ENCODE data around the gene LMO2.

LMO2 gene

GRCh38 chr11:33874433-33874832 is 17.4 kb downstream of the LMO2 start:
- H3K36me3 ChIP-seq (ENCODE audit: insufficient read depth), result no peaks in the 10 kb centered on the region
- H3K79me2 ChIP-seq (ENCODE audit: insufficient read depth, low read depth), result no peaks in the 10 kb centered on the region
- H3K9ac ChIP-seq, result no peak overlapping the region
- no peaks in the 10 kb centered on the region for H4K20me1 ChIP-seq (ENCODE audit: insufficient read depth)
- H3K4me2 ChIP-seq, result no peak overlapping the region
- TF ChIP-seq CTCF (conservative IDR thresholded peaks at IDR 0.05; ENCODE audit: low read depth, low read length), result no peak
- no peaks in the 10 kb centered on the region for H3K4me1 ChIP-seq (ENCODE audit: low read depth, poor library complexity, severe bottlenecking)
- no peak overlapping the region for H3K27ac ChIP-seq
- H2AFZ ChIP-seq (ENCODE audit: low read depth), result no peak overlapping the region
- H3K27me3 ChIP-seq (ENCODE audit: insufficient read depth, low read depth), result peaks cover 9% of the 10 kb centered on the region; the same call in 1 of the 2 replicates
- H3K4me3 ChIP-seq (IDR thresholded peaks at IDR 0.05; ENCODE audit: insufficient read depth, low read depth, low read length), result no peak overlapping the region

DNA sequence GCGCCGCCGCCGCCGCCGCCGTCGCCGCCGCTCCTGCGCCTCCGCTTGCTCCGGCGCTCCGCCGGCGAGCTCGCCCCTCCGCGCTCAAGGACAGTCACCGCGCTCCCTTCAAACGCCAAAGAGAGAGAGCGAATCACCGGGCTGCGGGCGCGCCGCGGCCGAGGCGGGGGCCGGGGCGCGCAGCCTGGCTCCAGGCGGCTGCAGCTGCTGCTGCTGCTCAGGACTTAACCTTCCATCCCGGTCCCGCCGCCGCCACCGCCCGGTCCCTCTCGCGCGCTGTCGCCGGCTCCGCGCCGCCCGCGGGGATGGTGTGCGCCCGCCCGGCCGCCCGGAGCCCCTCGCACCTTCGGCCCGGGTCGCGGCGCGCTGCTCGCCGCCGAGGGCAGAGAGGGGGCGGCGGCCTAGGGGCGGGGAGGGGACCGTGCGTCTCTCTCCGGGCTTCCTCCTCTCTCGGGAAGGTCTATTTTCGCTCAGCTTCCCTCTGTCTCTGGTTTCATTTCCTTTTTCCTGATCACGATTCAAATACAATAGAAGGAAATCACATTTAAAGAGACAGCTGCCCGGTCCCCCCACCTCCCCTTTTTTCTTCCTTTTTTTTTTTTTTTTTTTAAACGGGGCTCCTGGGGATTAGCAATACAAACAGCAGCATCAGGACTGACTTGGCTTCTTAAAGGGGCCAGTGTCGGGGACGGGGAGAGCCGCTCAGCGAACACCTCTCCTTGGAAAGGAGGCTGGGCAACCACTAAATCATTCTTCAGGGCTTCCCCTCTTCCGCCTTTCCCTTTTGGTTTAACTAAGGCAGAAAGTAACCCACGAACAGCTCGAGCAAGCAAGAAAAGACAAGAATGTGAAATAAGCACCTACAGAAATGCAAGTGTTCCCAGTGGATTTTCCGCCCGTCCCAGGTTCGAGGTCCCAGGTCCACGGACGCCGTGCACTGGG is 22.1 kb downstream of the LMO2 start:
- H3K27me3 ChIP-seq (ENCODE audit: insufficient read depth, low read depth), result peaks cover 13% of the 10 kb centered on the region; the same call in 1 of the 2 replicates
- no peak overlapping the region for H3K27ac ChIP-seq
- no peak overlapping the region for H3K9ac ChIP-seq
- H2AFZ ChIP-seq (ENCODE audit: low read depth), result peak overlapping the region; percentile 66
- H3K79me2 ChIP-seq (ENCODE audit: insufficient read depth, low read depth), result no peaks in the 10 kb centered on the region
- no peak for TF ChIP-seq CTCF (conservative IDR thresholded peaks at IDR 0.05; ENCODE audit: low read depth, low read length)
- no peaks in the 10 kb centered on the region for H4K20me1 ChIP-seq (ENCODE audit: insufficient read depth)
- no peak overlapping the region for H3K4me3 ChIP-seq (IDR thresholded peaks at IDR 0.05; ENCODE audit: insufficient read depth, low read depth, low read length)
- H3K4me1 ChIP-seq (ENCODE audit: low read depth, poor library complexity, severe bottlenecking), result no peaks in the 10 kb centered on the region
- H3K36me3 ChIP-seq (ENCODE audit: insufficient read depth), result no peaks in the 10 kb centered on the region
- H3K4me2 ChIP-seq, result peak overlapping the region; percentile 67

- Histone ChIP-seq H4K20me1 (ENCODE audit: insufficient read depth) (no peaks in the 10 kb centered on the region), H3K4me1 (ENCODE audit: low read depth, poor library complexity, severe bottlenecking) (no peaks in the 10 kb centered on the region), H3K79me2 (ENCODE audit: insufficient read depth, low read depth) (no peaks in the 10 kb centered on the region), H3K27ac (no peak overlapping the region), H3K9ac (no peak overlapping the region), H3K36me3 (ENCODE audit: insufficient read depth) (no peaks in the 10 kb centered on the region), H3K27me3 (ENCODE audit: insufficient read depth, low read depth) (peaks cover 13% of the 10 kb centered on the region; the same call in 1 of the 2 replicates), H3K4me2 (no peak overlapping the region), H2AFZ (ENCODE audit: low read depth) (no peak overlapping the region), H3K4me3 (IDR thresholded peaks at IDR 0.05; ENCODE audit: insufficient read depth, low read depth, low read length) (no peak overlapping the region)
- TF ChIP-seq CTCF (conservative IDR thresholded peaks at IDR 0.05; ENCODE audit: low read depth, low read length), result no peak
These were observed 23.0 kb downstream of the LMO2 start for GRCh38 chr11:33868647-33869461.

- peaks cover 13% of the 10 kb centered on the region; the same call in 1 of the 2 replicates for H3K27me3 ChIP-seq (ENCODE audit: insufficient read depth, low read depth)
- no peak overlapping the region for H3K4me3 ChIP-seq (IDR thresholded peaks at IDR 0.05; ENCODE audit: insufficient read depth, low read depth, low read length)
- no peak overlapping the region for H3K27ac ChIP-seq
- H4K20me1 ChIP-seq (ENCODE audit: insufficient read depth), result no peaks in the 10 kb centered on the region
- no peaks in the 10 kb centered on the region for H3K4me1 ChIP-seq (ENCODE audit: low read depth, poor library complexity, severe bottlenecking)
- no peaks in the 10 kb centered on the region for H3K36me3 ChIP-seq (ENCODE audit: insufficient read depth)
- H3K4me2 ChIP-seq, result no peak overlapping the region
- no peaks in the 10 kb centered on the region for H3K79me2 ChIP-seq (ENCODE audit: insufficient read depth, low read depth)
- TF ChIP-seq CTCF (conservative IDR thresholded peaks at IDR 0.05; ENCODE audit: low read depth, low read length), result no peak
- no peak overlapping the region for H3K9ac ChIP-seq
- no peak overlapping the region for H2AFZ ChIP-seq (ENCODE audit: low read depth)
These were observed 23.8 kb downstream of the LMO2 start for GRCh38 chr11:33867996-33868646.
